ENCODE data around the gene FH. TPM values are rescaled to one million over a fixed set of nuclear protein-coding genes. Genes with fewer than 3 reads are reported as not detected.

FH gene
- total RNA-seq, 1 donor from 2014 or later = 98.6 TPM

GRCh38 chr1:241503444-241503843, 16.1 kb downstream of the FH start:
- Mint-ChIP-seq H3K4me3 (no peak overlapping the region), H3K27ac (peak overlapping the region; percentile 43), H3K9me3 (no peaks in the 10 kb centered on the region), H3K36me3 (ENCODE audit: low read depth) (peaks cover 60% of the 10 kb centered on the region), H3K27me3 (no peaks in the 10 kb centered on the region), H3K4me1 (peaks cover 15% of the 10 kb centered on the region)
- intact Hi-C loops (cut with micrococcal nuclease) = no loop called here
- no peak for DNase-seq

GRCh38 chr1:241499910-241500309, 19.6 kb downstream of the FH start:
- no peaks in the 10 kb centered on the region for H3K9me3 Mint-ChIP-seq
- H3K4me3 Mint-ChIP-seq = no peak overlapping the region
- intact Hi-C loops (cut with micrococcal nuclease) = no loop called here
- H3K27ac Mint-ChIP-seq = no peak overlapping the region
- peaks cover 12% of the 10 kb centered on the region for H3K4me1 Mint-ChIP-seq
- DNase-seq = no peak
- peaks cover 54% of the 10 kb centered on the region for H3K36me3 Mint-ChIP-seq (ENCODE audit: low read depth)
- no peaks in the 10 kb centered on the region for H3K27me3 Mint-ChIP-seq

- no peaks in the 10 kb centered on the region for H3K9me3 Mint-ChIP-seq
- no peaks in the 10 kb centered on the region for H3K27me3 Mint-ChIP-seq
- intact Hi-C loops (cut with micrococcal nuclease) = no loop called here
These were observed 23.8 kb downstream of the FH start for GRCh38 chr1:241495741-241496140.

GRCh38 chr1:241488739-241489138, 30.8 kb downstream of the FH start:
- H3K9me3 Mint-ChIP-seq = no peaks in the 10 kb centered on the region
- no peaks in the 10 kb centered on the region for H3K4me1 Mint-ChIP-seq
- intact Hi-C loops (cut with micrococcal nuclease) = no loop called here
- H3K4me3 Mint-ChIP-seq = no peak overlapping the region
- no peak for DNase-seq
- H3K36me3 Mint-ChIP-seq (ENCODE audit: low read depth) = peaks cover 1% of the 10 kb centered on the region
- no peaks in the 10 kb centered on the region for H3K27me3 Mint-ChIP-seq
- no peak overlapping the region for H3K27ac Mint-ChIP-seq

More at GRCh38 chr1:241495741-241496140, 23.8 kb downstream of the FH start:
- H3K4me1 Mint-ChIP-seq = no peaks in the 10 kb centered on the region
- peaks cover 38% of the 10 kb centered on the region for H3K36me3 Mint-ChIP-seq (ENCODE audit: low read depth)
- H3K27ac Mint-ChIP-seq = no peak overlapping the region
- no peak overlapping the region for H3K4me3 Mint-ChIP-seq
- no peak for DNase-seq

- Mint-ChIP-seq H3K9me3 (no peaks in the 10 kb centered on the region), H3K36me3 (ENCODE audit: low read depth) (no peaks in the 10 kb centered on the region), H3K27ac (no peak overlapping the region), H3K4me1 (no peaks in the 10 kb centered on the region), H3K4me3 (no peak overlapping the region), H3K27me3 (no peaks in the 10 kb centered on the region)
- DNase-seq = no peak
- intact Hi-C loops (cut with micrococcal nuclease) = no loop called here
These were observed 34.0 kb downstream of the FH start for GRCh38 chr1:241485554-241485992.

- intact Hi-C loops (cut with micrococcal nuclease) = no loop called here
- H3K4me1 Mint-ChIP-seq = no peaks in the 10 kb centered on the region
- H3K4me3 Mint-ChIP-seq = no peak overlapping the region
- H3K9me3 Mint-ChIP-seq = no peaks in the 10 kb centered on the region
- H3K27ac Mint-ChIP-seq = no peak overlapping the region
- H3K36me3 Mint-ChIP-seq (ENCODE audit: low read depth) = no peaks in the 10 kb centered on the region
- H3K27me3 Mint-ChIP-seq = no peaks in the 10 kb centered on the region
- DNase-seq = no peak
These were observed 34.4 kb downstream of the FH start for GRCh38 chr1:241485145-241485544.

GRCh38 chr1:241482761-241483250, 36.7 kb downstream of the FH start:
- intact Hi-C loops (cut with micrococcal nuclease) = no loop called here
- DNase-seq = no peak
- no peak overlapping the region for H3K27ac Mint-ChIP-seq

GRCh38 chr1:241479294-241479693, 40.3 kb downstream of the FH start:
- no peak overlapping the region for H3K27ac Mint-ChIP-seq
- no peaks in the 10 kb centered on the region for H3K9me3 Mint-ChIP-seq
- DNase-seq = no peak
- no peak overlapping the region for H3K4me3 Mint-ChIP-seq
- intact Hi-C loops (cut with micrococcal nuclease) = no loop called here
- no peaks in the 10 kb centered on the region for H3K4me1 Mint-ChIP-seq
- H3K27me3 Mint-ChIP-seq = no peaks in the 10 kb centered on the region
- no peaks in the 10 kb centered on the region for H3K36me3 Mint-ChIP-seq (ENCODE audit: low read depth)

More at GRCh38 chr1:241482761-241483250, 36.7 kb downstream of the FH start:
- Mint-ChIP-seq H3K27me3 (no peaks in the 10 kb centered on the region), H3K9me3 (no peaks in the 10 kb centered on the region), H3K36me3 (ENCODE audit: low read depth) (no peaks in the 10 kb centered on the region), H3K4me3 (no peak overlapping the region), H3K4me1 (no peaks in the 10 kb centered on the region)

- DNase-seq = no peak
- no peak overlapping the region for H3K4me3 Mint-ChIP-seq
- no peaks in the 10 kb centered on the region for H3K9me3 Mint-ChIP-seq
- no peaks in the 10 kb centered on the region for H3K4me1 Mint-ChIP-seq
- H3K36me3 Mint-ChIP-seq (ENCODE audit: low read depth) = no peaks in the 10 kb centered on the region
- intact Hi-C loops (cut with micrococcal nuclease) = no loop called here
- no peak overlapping the region for H3K27ac Mint-ChIP-seq
- no peaks in the 10 kb centered on the region for H3K27me3 Mint-ChIP-seq
These were observed 43.9 kb downstream of the FH start for GRCh38 chr1:241475671-241476070.

GRCh38 chr1:241473026-241473425, 46.5 kb downstream of the FH start:
- Mint-ChIP-seq H3K4me3 (no peak overlapping the region), H3K9me3 (no peaks in the 10 kb centered on the region), H3K27me3 (peaks cover 2% of the 10 kb centered on the region), H3K27ac (no peak overlapping the region), H3K4me1 (no peaks in the 10 kb centered on the region), H3K36me3 (ENCODE audit: low read depth) (no peaks in the 10 kb centered on the region)
- intact Hi-C loops (cut with micrococcal nuclease) = no loop called here
- no peak for DNase-seq

GRCh38 chr1:241470908-241471590, 48.5 kb downstream of the FH start:
- intact Hi-C loops (cut with micrococcal nuclease) = no loop called here
- Mint-ChIP-seq H3K36me3 (ENCODE audit: low read depth) (no peaks in the 10 kb centered on the region), H3K27me3 (peaks cover 2% of the 10 kb centered on the region), H3K4me3 (no peak overlapping the region), H3K4me1 (no peaks in the 10 kb centered on the region), H3K27ac (no peak overlapping the region), H3K9me3 (no peaks in the 10 kb centered on the region)
- DNase-seq = no peak

GRCh38 chr1:241470361-241470760, 49.2 kb downstream of the FH start:
- Mint-ChIP-seq H3K9me3 (no peaks in the 10 kb centered on the region), H3K4me1 (no peaks in the 10 kb centered on the region), H3K36me3 (ENCODE audit: low read depth) (no peaks in the 10 kb centered on the region), H3K27ac (no peak overlapping the region), H3K27me3 (peaks cover 2% of the 10 kb centered on the region), H3K4me3 (no peak overlapping the region)
- intact Hi-C loops (cut with micrococcal nuclease) = no loop called here
- no peak for DNase-seq

- Mint-ChIP-seq H3K36me3 (ENCODE audit: low read depth) (no peaks in the 10 kb centered on the region), H3K4me1 (no peaks in the 10 kb centered on the region), H3K27me3 (peaks cover 2% of the 10 kb centered on the region), H3K27ac (no peak overlapping the region), H3K9me3 (no peaks in the 10 kb centered on the region), H3K4me3 (no peak overlapping the region)
- no peak for DNase-seq
- intact Hi-C loops (cut with micrococcal nuclease) = no loop called here
These were observed 53.9 kb downstream of the FH start for GRCh38 chr1:241465673-241466072.

- peaks cover 2% of the 10 kb centered on the region for H3K27me3 Mint-ChIP-seq
- no peak overlapping the region for H3K27ac Mint-ChIP-seq
- H3K4me1 Mint-ChIP-seq = no peaks in the 10 kb centered on the region
- DNase-seq = no peak
- no peaks in the 10 kb centered on the region for H3K36me3 Mint-ChIP-seq (ENCODE audit: low read depth)
- no peaks in the 10 kb centered on the region for H3K9me3 Mint-ChIP-seq
- intact Hi-C loops (cut with micrococcal nuclease) = no loop called here
- H3K4me3 Mint-ChIP-seq = no peak overlapping the region
These were observed 54.6 kb downstream of the FH start for GRCh38 chr1:241464985-241465384.

GRCh38 chr1:241462391-241462790, 57.2 kb downstream of the FH start:
- no peak for DNase-seq
- intact Hi-C loops (cut with micrococcal nuclease) = no loop called here
- no peak overlapping the region for H3K27ac Mint-ChIP-seq
- H3K4me1 Mint-ChIP-seq = no peaks in the 10 kb centered on the region
- no peaks in the 10 kb centered on the region for H3K9me3 Mint-ChIP-seq
- H3K27me3 Mint-ChIP-seq = no peaks in the 10 kb centered on the region
- no peak overlapping the region for H3K4me3 Mint-ChIP-seq
- no peaks in the 10 kb centered on the region for H3K36me3 Mint-ChIP-seq (ENCODE audit: low read depth)

All from activated CD4-positive, alpha-beta T cell treated with anti-CD3 and anti-CD28 coated beads, Interleukin-2, amount 10 ng/mL, durations not matched to agents 24 days and 14 days (primary cell).